ENCODE data around the gene COPG1.
"Not testable (repeated sequence)": the region's sequence is repeated elsewhere in the genome, so short reads cannot be mapped to it uniquely, and the experiment has no call there.

COPG1 gene

DNA sequence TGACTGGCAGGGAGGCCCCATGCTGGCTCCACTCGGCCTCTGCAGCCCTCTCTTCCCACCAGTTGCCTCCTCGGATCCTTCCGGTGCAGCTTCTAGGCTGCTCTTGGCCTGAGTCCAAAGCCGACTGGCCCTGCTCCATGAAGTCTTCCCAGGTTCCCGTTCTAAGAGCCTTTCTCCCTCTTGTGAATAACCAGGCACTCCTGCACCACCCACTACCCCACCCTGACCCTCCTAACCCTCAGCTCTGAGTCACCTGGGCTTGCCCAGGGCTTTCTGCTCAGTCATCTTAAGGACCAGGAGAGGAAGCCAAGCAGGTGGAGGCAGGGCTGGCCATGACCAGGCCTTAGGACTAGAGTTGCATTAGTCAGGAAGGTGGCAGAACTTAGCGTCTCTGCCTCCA lies 37.6 kb upstream of the COPG1 start:
- Mint-ChIP-seq H3K27ac (peak overlapping the region; percentile 42 to 76 (median 74)), H3K27me3 (ENCODE audit: low read depth) (no peaks in the 10 kb centered on the region)

DNA sequence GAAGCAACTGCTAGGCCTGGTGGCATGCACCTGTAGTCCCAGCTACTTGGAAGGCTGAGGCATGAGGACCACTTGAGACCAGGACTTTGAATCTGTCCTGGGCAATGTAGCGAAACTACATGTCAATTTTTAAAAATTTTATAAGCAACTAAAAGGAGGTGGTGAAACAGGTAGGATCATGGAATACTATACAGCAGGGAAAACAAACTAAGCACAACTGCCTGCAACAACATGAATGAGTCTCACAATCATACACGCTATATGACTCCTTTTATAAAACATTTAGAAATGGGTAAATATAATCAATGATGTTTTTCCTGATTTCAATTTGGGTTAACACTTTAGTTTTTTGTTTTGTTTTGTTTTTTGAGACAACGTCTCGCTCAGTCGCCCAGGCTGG lies 36.2 kb upstream of the COPG1 start:
- H3K27ac Mint-ChIP-seq: no peak overlapping the region
- TF ChIP-seq, protein P1, sequence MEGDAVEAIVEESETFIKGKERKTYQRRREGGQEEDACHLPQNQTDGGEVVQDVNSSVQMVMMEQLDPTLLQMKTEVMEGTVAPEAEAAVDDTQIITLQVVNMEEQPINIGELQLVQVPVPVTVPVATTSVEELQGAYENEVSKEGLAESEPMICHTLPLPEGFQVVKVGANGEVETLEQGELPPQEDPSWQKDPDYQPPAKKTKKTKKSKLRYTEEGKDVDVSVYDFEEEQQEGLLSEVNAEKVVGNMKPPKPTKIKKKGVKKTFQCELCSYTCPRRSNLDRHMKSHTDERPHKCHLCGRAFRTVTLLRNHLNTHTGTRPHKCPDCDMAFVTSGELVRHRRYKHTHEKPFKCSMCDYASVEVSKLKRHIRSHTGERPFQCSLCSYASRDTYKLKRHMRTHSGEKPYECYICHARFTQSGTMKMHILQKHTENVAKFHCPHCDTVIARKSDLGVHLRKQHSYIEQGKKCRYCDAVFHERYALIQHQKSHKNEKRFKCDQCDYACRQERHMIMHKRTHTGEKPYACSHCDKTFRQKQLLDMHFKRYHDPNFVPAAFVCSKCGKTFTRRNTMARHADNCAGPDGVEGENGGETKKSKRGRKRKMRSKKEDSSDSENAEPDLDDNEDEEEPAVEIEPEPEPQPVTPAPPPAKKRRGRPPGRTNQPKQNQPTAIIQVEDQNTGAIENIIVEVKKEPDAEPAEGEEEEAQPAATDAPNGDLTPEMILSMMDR (IDR thresholded peaks at IDR 0.05; ENCODE audit: unreplicated experiment in 3 of 3): no peak
- H3K4me1 Mint-ChIP-seq: peaks cover 11% of the 10 kb centered on the region
- H3K27me3 Mint-ChIP-seq (ENCODE audit: low read depth): no peaks in the 10 kb centered on the region
- H3K9me3 Mint-ChIP-seq: no peaks in the 10 kb centered on the region
- H3K4me3 Mint-ChIP-seq: no peak overlapping the region
- H3K36me3 Mint-ChIP-seq (ENCODE audit: low read depth): no peaks in the 10 kb centered on the region

More for the DNA sequence above, 37.6 kb upstream of the COPG1 start:
- Mint-ChIP-seq H3K4me3 (no peak overlapping the region), H3K36me3 (ENCODE audit: low read depth) (no peaks in the 10 kb centered on the region), H3K4me1 (peaks cover 18% of the 10 kb centered on the region), H3K9me3 (no peaks in the 10 kb centered on the region)
- TF ChIP-seq, protein P1 (IDR thresholded peaks at IDR 0.05; ENCODE audit: unreplicated experiment in 3 of 3): no peak

DNA sequence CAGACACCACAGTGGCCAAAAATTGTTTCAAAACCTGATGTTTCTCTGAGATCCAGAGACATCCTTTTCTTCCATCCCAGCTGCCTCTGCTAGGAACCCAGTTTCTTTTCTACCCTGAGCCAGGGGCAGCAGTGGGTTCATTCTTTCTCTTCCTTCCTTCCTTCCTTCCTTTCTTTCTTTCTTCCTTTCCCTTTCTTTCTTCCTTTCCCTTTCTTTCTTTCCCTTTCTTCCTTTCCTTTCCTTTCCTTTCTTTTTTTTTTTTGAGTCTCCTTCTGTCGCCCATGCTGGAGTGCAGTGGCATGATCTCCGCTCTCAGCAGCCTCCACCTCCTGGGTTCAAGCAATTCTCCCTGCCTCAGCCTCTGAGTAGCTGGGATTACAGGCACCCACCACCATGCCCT lies 30.7 kb upstream of the COPG1 start:
- TF ChIP-seq, protein P1 (IDR thresholded peaks at IDR 0.05; ENCODE audit: unreplicated experiment in 3 of 3): no peak

DNA sequence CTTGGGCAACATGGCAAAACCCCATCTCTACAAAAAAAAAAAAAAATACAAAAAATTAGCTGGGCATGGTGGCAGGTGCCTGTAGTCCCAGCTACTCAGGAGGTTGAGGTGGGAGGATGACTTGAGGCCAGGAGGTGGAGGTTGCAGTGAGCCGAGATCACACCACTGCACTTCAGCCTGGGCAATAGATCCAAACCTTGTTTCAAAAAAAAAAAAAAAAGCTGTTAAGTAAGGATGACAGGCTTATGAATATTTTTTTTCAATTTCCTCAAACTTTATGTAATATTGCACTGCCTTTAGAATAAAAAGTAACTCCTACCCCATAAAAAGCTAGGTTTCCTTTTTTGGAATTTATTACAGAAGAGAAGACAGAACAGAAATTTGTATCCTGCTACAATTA lies 25.0 kb upstream of the COPG1 start:
- H3K9me3 Mint-ChIP-seq; H3K36me3 Mint-ChIP-seq (ENCODE audit: low read depth); H3K27me3 Mint-ChIP-seq (ENCODE audit: low read depth); H3K4me3 Mint-ChIP-seq: not testable (repeated sequence)
- H3K27ac Mint-ChIP-seq: peak overlapping the region in 1 of 3 experiments; percentile 79
- H3K4me1 Mint-ChIP-seq: peaks cover 30% of the 10 kb centered on the region

More for the DNA sequence above, 30.7 kb upstream of the COPG1 start:
- no peak overlapping the region for H3K4me3 Mint-ChIP-seq
- H3K27me3 Mint-ChIP-seq (ENCODE audit: low read depth): peaks cover 9% of the 10 kb centered on the region
- no peak overlapping the region for H3K27ac Mint-ChIP-seq
- H3K4me1 Mint-ChIP-seq: no peaks in the 10 kb centered on the region
- H3K36me3 Mint-ChIP-seq (ENCODE audit: low read depth): no peaks in the 10 kb centered on the region
- H3K9me3 Mint-ChIP-seq: no peaks in the 10 kb centered on the region

DNA sequence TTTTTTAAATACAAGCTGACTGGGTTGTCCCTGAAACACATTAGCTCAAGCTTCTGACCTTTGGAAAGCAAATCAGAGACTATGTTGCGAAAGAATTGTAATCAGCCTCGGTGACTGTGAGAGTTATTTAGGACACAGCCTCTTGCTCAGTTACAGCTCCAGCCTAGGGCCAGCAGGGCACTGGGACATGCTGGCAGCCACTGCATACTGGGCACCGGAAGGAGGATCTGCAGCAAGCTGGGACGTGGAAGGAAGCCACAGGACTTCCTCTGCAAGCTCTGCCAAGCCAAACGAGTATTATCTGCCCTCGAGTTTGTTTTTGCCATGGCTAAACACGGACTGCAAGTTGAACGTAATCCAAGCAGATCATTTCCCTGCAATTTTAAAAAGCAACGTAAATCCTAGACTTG lies 24.4 kb upstream of the COPG1 start:
- peaks cover 34% of the 10 kb centered on the region for H3K4me1 Mint-ChIP-seq
- peak overlapping the region in 1 of 3 experiments; percentile 4 for H3K4me3 Mint-ChIP-seq
- no peaks in the 10 kb centered on the region for H3K9me3 Mint-ChIP-seq
- no peaks in the 10 kb centered on the region for H3K27me3 Mint-ChIP-seq (ENCODE audit: low read depth)
- H3K27ac Mint-ChIP-seq: peak overlapping the region; percentile 60 to 79 (median 76)
- H3K36me3 Mint-ChIP-seq (ENCODE audit: low read depth): no peaks in the 10 kb centered on the region
- TF ChIP-seq, protein P1 (IDR thresholded peaks at IDR 0.05; ENCODE audit: unreplicated experiment in 3 of 3): no peak

DNA sequence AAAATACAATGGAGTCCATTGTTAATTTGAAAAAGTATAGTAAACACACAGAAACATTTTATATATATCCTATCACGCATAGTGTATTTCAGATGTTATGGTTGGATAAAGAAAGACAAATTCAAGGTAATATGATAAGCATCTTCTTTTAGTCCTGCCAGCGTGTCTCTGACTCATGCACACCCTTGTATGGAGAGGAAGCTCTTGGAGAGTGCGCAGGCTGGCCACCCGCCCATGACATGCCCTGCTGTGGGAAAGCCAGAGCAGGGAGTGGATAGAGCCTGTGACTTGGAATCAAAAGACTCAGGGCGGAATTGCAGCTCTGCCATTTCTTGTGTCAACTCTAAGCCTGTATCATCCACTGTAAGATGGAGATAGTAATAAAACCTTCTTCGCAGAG lies 23.0 kb upstream of the COPG1 start:
- TF ChIP-seq, protein P1 (IDR thresholded peaks at IDR 0.05; ENCODE audit: unreplicated experiment in 3 of 3): no peak

More for the DNA sequence above, 23.0 kb upstream of the COPG1 start:
- peaks cover 34% of the 10 kb centered on the region for H3K4me1 Mint-ChIP-seq
- no peak overlapping the region for H3K4me3 Mint-ChIP-seq
- H3K36me3 Mint-ChIP-seq (ENCODE audit: low read depth): no peaks in the 10 kb centered on the region
- peak overlapping the region in 2 of 3 experiments; percentile 44 to 71 for H3K27ac Mint-ChIP-seq
- H3K27me3 Mint-ChIP-seq (ENCODE audit: low read depth): no peaks in the 10 kb centered on the region
- H3K9me3 Mint-ChIP-seq: no peaks in the 10 kb centered on the region
